ENCODE measurements around the gene SCN7A.
"Not testable (repeated sequence)": the region's sequence is repeated elsewhere in the genome, so short reads cannot be mapped to it uniquely, and the experiment has no call there.

Gene SCN7A

GRCh38 chr2:166494140-166494624 lies at the start of gene SCN7A:
Gene SCN7A (minus strand): TSS chr2:166494249. CDS start chr2:166477696, 16,553 bp downstream.
- peak; percentile 16 for DNase-seq

GRCh38 chr2:166539340-166540162 lies 45.5 kb upstream of the SCN7A start:
- DNase-seq: peak; percentile 59

GRCh38 chr2:166536111-166536510 lies 42.1 kb upstream of the SCN7A start:
- DNase-seq: no peak

- no peak for DNase-seq
Measured at GRCh38 chr2:166521155-166521554, 27.1 kb upstream of the SCN7A start.

- DNase-seq: no peak
Measured at GRCh38 chr2:166520604-166521003, 26.6 kb upstream of the SCN7A start.

- no peak for DNase-seq
Measured at GRCh38 chr2:166519391-166519962, 25.4 kb upstream of the SCN7A start.

- no peak for DNase-seq
Measured at GRCh38 chr2:166518634-166519390, 24.8 kb upstream of the SCN7A start.

GRCh38 chr2:166517533-166518061 lies 23.5 kb upstream of the SCN7A start:
- no peak for DNase-seq

- peak; percentile 16 for DNase-seq
Measured at GRCh38 chr2:166516712-166517303, 22.8 kb upstream of the SCN7A start.

GRCh38 chr2:166513952-166514351 lies 19.9 kb upstream of the SCN7A start:
- no peak for DNase-seq

GRCh38 chr2:166499281-166499680 lies 5.2 kb upstream of the SCN7A start:
- DNase-seq: no peak

GRCh38 chr2:166491461-166491860 lies 2.6 kb downstream of the SCN7A start:
- DNase-seq: no peak

- DNase-seq: no peak
Measured at GRCh38 chr2:166487171-166487570, 6.9 kb downstream of the SCN7A start.

- no peak for DNase-seq
Measured at GRCh38 chr2:166485558-166486178, 8.4 kb downstream of the SCN7A start.

GRCh38 chr2:166472332-166472731 lies 21.7 kb downstream of the SCN7A start:
- no peak for DNase-seq

- DNase-seq: peak; percentile 90
Measured at GRCh38 chr2:166468124-166469024, 25.7 kb downstream of the SCN7A start.

GRCh38 chr2:166464187-166464586 lies 29.9 kb downstream of the SCN7A start:
- DNase-seq: peak; percentile 44

- no peak for DNase-seq
Measured at GRCh38 chr2:166463640-166464039, 30.4 kb downstream of the SCN7A start.

- no peak for DNase-seq
Measured at GRCh38 chr2:166458674-166459073, 35.4 kb downstream of the SCN7A start.

- DNase-seq: not testable (repeated sequence)
Measured at GRCh38 chr2:166455823-166456222, 38.2 kb downstream of the SCN7A start.

- no peak for DNase-seq
Measured at GRCh38 chr2:166454006-166454595, 39.9 kb downstream of the SCN7A start.

Data from inflammatory macrophage treated with lipopolysaccharide for 4 hours (primary cell).